Vagina (tissue), 2 donors: Measurements from ENCODE around the gene PLPPR2.
"Not testable (repeated sequence)": the region's sequence is repeated elsewhere in the genome, so short reads cannot be mapped to it uniquely, and the experiment has no call there.

ENCODE experiments used
- POLR2A ChIP-seq, 2 donors: fragments of 450-650 bp; IDR thresholded peaks; one replicate each; pipeline ENCODE4 v1.6.1; 2017; ENCODE audit warnings: antibody characterized with exemption in 2 of 2, mild to moderate bottlenecking in 2 of 2, moderate library complexity in 2 of 2
- POLR2AphosphoS5 ChIP-seq, 2 donors: sonication (generic); formaldehyde crosslinking; IDR thresholded peaks; one replicate each; pipeline ENCODE4 v1.9.0; 2017; ENCODE audit warnings: antibody characterized with exemption in 2 of 2, mild to moderate bottlenecking in 2 of 2, low read depth in 1 of 2; ENCODE audit not compliant: insufficient read depth in 1 of 2

GRCh38 chr19:11354102-11354501 lies 1.1 kb upstream of the PLPPR2 start:
- TF ChIP-seq POLR2A (IDR thresholded peaks at IDR 0.05); POLR2AphosphoS5 (IDR thresholded peaks at IDR 0.05; ENCODE audit: insufficient read depth in 1 of 2, low read depth in 1 of 2): not testable (repeated sequence)
